GM06990 (cell line): ENCODE data around the gene FBXL17.

Experiments used
- DNase-seq: peaks from one replicate; pipeline ENCODE4 v3.0.0-alpha.2; 2011; ENCODE audit not compliant: insufficient read length; ENCODE audit errors: extremely low read depth
- H3K27me3 ChIP-seq: replicated peaks from 2 replicates; pipeline ENCODE4 v1.6.0; 2011; ENCODE audit warnings: low read length; ENCODE audit not compliant: control insufficient read depth, insufficient read depth
- H3K36me3 ChIP-seq: 2 replicates; pipeline ENCODE4 v1.5.1; 2011; ENCODE audit warnings: low read length; ENCODE audit not compliant: control insufficient read depth, insufficient read depth
- H3K4me3 ChIP-seq: replicated peaks from 2 replicates; pipeline ENCODE4 v1.5.1; 2011; ENCODE audit warnings: low read depth, mild to moderate bottlenecking, control low read depth, low read length
- TF ChIP-seq, protein P1 (sequence below): IDR thresholded peaks from 2 replicates; pipeline ENCODE4 v1.5.1; 2011; ENCODE audit warnings: low read length, control low read depth, mild to moderate bottlenecking, inconsistent platforms; ENCODE audit not compliant: insufficient read depth, poor library complexity, severe bottlenecking

Gene FBXL17

DNA sequence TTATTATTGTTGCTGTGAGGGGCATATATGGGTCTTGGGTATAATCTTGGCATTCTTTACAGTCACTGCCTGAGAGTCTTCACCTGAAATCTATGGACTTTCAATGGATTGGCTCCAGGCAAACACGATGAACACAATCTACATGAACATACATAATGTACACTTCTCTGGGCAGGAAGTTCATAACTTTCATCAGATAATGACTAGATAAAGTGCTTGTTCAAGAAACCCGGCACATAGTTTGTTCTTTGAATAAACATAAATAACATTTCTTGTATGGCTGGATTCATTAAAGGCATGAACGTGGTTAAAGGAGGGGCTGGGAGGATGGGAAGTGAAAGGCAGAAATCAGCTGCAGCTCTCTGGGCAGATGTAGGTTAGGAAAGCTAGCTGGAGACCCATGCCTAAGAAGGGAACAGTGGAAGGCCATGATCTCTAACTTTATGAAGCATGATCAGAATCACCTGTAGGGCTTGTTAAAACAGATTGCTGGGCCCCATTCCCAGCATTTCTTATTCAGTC is 404.3 kb downstream of the FBXL17 start:
- no peaks in the 10 kb centered on the region for H3K36me3 ChIP-seq

DNA sequence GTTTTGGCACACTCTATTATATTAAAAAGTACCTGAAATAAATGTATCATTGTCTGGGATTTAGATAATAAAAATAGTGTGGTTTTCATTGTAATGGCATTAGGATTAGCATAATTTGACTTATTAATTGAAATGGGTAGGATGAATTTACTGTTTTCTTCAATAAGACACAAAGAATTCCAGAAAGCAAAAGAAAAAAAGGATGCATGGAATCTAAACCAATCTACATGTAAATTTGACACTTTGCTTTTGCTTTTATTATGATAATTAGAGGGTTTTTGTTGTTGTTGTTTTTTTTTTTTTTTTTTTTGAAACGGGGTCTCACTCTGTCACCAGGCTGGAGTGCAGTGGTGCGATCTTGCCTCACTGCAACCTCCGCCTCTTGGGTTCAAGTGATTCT is 406.3 kb downstream of the FBXL17 start:
- no peaks in the 10 kb centered on the region for H3K36me3 ChIP-seq
- TF ChIP-seq, protein P1, sequence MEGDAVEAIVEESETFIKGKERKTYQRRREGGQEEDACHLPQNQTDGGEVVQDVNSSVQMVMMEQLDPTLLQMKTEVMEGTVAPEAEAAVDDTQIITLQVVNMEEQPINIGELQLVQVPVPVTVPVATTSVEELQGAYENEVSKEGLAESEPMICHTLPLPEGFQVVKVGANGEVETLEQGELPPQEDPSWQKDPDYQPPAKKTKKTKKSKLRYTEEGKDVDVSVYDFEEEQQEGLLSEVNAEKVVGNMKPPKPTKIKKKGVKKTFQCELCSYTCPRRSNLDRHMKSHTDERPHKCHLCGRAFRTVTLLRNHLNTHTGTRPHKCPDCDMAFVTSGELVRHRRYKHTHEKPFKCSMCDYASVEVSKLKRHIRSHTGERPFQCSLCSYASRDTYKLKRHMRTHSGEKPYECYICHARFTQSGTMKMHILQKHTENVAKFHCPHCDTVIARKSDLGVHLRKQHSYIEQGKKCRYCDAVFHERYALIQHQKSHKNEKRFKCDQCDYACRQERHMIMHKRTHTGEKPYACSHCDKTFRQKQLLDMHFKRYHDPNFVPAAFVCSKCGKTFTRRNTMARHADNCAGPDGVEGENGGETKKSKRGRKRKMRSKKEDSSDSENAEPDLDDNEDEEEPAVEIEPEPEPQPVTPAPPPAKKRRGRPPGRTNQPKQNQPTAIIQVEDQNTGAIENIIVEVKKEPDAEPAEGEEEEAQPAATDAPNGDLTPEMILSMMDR: no peak
- no peaks in the 10 kb centered on the region for H3K27me3 ChIP-seq
- no peak for DNase-seq
- H3K4me3 ChIP-seq: no peak overlapping the region

More for the DNA sequence above, 404.3 kb downstream of the FBXL17 start:
- H3K4me3 ChIP-seq: no peak overlapping the region
- H3K27me3 ChIP-seq: no peaks in the 10 kb centered on the region
- TF ChIP-seq, protein P1: no peak
- no peak for DNase-seq

DNA sequence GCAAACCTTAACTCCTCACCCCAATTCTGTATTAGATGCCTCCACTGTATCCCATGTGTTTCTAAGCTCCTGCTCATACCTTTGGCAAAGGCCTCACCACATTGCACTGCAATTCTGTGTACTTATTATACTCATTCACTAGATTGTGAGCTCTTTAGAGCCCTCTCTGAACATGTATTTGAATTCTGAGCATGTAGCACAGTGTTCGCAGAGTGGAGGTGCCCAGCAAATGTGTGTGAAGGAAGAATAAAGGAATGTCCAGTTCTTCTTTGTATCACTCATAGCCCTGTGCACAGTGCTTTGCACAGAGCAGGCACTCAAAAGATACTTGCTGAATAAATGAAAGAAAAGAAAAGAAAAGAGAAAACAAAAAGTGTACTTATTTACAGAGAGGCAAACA is 410.1 kb downstream of the FBXL17 start:
- TF ChIP-seq, protein P1: no peak
- Histone ChIP-seq H3K36me3 (no peaks in the 10 kb centered on the region), H3K27me3 (no peaks in the 10 kb centered on the region), H3K4me3 (no peak overlapping the region)
- DNase-seq: no peak

DNA sequence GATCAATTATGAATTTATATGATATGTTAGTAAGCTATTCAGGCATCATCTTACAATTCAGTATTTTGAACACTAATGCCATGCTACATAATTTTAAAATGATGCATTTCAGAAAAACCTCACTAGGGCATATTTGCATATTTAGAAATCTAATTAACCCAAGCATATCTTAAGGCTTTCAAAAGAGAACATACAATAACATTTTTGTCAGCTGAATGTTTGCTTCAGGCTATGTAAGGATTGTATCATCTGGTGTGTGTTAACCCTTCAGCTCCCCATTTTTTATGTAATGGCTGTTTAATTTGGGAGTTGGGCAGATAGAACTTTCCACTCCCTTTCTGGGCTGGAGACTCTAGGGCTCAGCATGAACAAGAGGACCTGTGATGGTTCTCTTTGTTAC is 412.1 kb downstream of the FBXL17 start:
- Histone ChIP-seq H3K27me3 (no peaks in the 10 kb centered on the region), H3K36me3 (no peaks in the 10 kb centered on the region), H3K4me3 (no peak overlapping the region)
- no peak for DNase-seq
- TF ChIP-seq, protein P1: no peak

DNA sequence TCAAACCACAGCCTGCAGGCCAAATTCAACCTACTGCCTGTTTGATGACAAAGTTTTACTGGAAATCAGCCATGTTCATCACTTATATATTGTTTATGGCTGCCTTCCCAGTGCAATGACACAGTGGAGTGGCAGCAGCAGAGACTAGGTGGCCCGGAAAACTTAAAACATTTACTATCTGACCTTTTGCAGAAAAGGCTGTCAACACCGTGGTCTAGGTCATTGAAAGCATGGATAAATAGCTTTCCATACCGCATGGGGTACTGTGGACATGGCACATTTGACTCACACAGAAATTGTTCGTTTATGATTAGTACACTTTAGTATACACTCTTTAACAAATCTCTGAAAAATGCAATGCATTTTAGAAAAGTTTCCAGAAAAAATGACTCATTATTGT is 412.9 kb downstream of the FBXL17 start:
- no peak overlapping the region for H3K4me3 ChIP-seq

DNA sequence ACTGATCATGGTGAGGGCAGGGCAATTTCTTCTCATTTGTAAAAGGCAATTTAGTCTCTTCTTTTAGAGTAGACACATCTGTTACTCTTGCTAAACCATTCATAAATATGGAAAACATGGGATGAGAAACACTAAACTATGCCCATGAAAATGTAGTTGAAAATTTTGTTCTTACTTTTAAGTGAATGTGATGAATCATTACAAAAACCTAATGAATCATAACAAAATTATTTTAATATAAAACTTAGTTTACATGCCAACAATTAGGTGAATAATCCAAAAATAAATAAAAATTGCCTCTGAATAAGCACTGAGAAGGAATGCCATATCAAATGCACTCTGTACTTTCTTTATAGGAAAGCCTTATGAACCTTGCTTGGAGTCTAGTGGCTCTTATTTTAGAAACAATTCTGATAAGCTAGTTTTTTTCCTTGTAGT is 413.5 kb downstream of the FBXL17 start:
- Histone ChIP-seq H3K4me3 (no peak overlapping the region), H3K27me3 (no peaks in the 10 kb centered on the region), H3K36me3 (no peaks in the 10 kb centered on the region)
- DNase-seq: no peak
- TF ChIP-seq, protein P1: no peak

More for the DNA sequence above, 412.9 kb downstream of the FBXL17 start:
- no peaks in the 10 kb centered on the region for H3K36me3 ChIP-seq
- H3K27me3 ChIP-seq: no peaks in the 10 kb centered on the region
- DNase-seq: no peak
- TF ChIP-seq, protein P1: no peak
